Stimulated activated CD4-positive, alpha-beta T cell treated with anti-CD3 and anti-CD28 coated beads, Interleukin-12 subunit alpha, Interleukin-12 subunit beta, amount 100 ng/mL, for 48 hours (primary cell): ENCODE results near the gene LARP4.
"Not testable (repeated sequence)": the region's sequence is repeated elsewhere in the genome, so short reads cannot be mapped to it uniquely, and the experiment has no call there.

Experiments used
- DNase-seq, 3 donors: peaks; one replicate each; pipeline ENCODE4 v3.0.0-alpha.2; 2020; ENCODE audit warnings: low read depth in 2 of 3, low spot score in 1 of 3

The LARP4 gene

GRCh38 chr12:50400638-50401499 lies at the start of gene LARP4:
LARP4 (plus strand) TSS chr12:50400885; CDS start chr12:50401011, 126 bp downstream.
- peak; percentile 85 to 90 (median 90) for DNase-seq

GRCh38 chr12:50351120-50352043 lies 49.3 kb upstream of the LARP4 start:
- DNase-seq, result no peak

DNA sequence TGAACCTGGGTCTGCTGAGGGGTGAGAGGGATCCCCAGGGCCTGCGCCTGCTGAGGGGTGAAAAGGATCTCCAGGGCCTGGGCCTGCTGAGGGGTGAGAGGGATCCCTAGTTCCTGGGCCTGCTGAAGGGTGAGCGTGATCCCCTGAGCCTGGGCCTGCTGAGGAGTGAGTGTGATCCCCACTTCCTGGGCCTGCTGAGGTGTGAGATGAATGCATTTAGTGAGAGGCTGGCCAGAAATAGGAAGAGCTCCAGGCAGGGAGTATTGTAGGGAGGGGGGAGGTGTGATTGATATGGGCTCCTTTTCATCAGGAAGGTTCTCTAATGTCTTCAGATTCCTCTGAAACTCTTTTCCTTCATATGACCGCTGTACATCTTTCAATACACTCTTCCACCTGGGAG lies 47.3 kb upstream of the LARP4 start:
- no peak for DNase-seq

- DNase-seq, result no peak
These were observed 46.7 kb upstream of the LARP4 start for GRCh38 chr12:50353869-50354593.

DNA sequence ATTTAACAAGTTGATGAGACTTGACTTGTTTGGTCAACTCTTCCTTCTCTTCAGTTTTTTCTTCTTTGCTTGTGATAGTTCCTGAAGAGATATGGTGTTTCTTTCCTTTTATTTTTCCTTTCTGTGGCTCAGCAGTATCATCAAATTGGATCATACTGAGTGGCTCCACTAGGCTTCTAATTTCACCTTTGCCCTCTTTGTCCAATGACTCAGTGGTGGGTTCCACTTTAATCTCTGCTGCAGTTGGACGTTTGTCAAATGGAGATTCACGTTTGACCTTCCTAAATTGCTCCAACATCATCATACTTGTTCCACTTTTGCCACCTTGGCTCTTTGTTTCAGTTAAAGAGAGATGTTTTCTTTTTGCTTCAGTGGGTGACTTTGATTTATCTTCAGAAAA lies 45.8 kb upstream of the LARP4 start:
- DNase-seq, result no peak

DNA sequence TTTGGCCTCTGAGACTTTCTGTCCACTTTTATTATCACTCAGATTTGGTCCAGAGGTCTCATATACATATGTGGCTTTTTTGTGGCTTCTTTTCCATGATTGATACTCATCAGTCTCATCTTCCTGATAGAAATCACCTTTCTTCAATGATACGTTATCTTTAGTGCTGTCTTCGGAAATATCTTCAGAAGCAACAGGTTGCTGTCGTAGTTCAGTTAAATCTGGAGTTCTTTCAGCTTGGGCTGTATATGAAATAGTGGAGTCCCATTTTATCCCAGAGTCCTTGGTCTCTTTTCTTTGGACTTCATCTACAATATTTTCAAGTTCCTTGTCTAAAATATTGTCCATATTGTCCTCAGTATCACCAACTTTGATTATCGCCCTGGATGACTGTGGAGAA lies 45.3 kb upstream of the LARP4 start:
- no peak for DNase-seq

DNA sequence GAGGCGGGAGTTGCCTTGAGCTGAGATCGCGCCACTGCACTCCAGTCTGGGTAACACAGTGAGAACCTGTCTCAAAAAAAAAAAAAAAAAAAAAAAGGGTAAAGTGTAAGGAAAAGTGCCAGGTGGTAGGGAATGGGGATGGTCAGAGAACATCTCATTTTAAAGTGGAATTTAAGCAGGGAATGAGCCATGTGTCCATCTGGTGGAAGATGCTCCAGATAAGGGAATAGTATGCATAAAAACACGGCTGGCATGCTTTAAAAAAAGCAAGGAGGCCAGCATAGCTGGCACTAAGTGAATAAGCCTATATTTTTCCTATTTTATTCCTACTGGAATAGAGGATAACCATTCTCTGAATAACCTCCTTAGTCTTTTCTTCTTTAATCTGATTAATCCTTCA lies 38.0 kb upstream of the LARP4 start:
- DNase-seq, result no peak

- DNase-seq, result no peak
These were observed 37.5 kb upstream of the LARP4 start for GRCh38 chr12:50363141-50363540.

- no peak for DNase-seq
These were observed 34.8 kb upstream of the LARP4 start for GRCh38 chr12:50365709-50366406.

DNA sequence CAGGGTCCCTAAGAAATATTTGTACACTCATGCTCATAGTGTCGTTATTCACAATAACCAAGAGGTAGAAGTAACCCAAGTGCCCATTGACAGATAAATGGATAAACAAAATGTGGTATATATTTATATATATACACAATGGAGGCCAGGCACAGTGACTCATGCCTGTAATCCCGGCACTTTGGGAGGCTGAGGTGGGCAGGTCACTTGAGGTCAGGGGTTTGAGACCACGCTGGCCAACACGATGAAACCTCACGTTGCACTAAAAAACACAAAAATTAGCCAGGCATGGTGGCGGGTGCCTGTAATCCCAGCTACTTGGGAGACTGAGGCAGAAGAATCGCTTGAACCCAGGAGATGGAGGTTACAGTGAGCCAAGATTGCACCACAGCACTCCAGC lies 30.0 kb upstream of the LARP4 start:
- DNase-seq, result not testable (repeated sequence)

DNA sequence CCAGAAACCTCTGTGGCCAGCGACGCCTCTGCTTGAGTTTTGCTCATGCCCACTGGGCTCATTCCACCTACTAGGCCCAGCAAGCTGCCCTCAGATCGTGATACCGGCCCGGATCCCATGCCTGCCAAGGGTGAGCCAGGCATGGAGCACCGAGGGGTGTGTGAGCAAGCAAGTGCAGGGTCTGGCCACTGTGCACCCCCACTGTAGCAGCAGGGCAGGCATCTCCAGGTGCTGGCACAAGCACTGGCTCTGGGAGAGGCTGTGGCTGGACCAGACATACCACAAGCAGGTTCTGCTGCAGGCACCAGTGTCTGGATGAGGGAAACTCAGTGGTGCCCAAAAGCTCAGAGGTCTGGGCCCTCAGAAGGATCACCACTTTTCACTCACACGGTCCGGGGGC lies 24.9 kb upstream of the LARP4 start:
- no peak for DNase-seq

DNA sequence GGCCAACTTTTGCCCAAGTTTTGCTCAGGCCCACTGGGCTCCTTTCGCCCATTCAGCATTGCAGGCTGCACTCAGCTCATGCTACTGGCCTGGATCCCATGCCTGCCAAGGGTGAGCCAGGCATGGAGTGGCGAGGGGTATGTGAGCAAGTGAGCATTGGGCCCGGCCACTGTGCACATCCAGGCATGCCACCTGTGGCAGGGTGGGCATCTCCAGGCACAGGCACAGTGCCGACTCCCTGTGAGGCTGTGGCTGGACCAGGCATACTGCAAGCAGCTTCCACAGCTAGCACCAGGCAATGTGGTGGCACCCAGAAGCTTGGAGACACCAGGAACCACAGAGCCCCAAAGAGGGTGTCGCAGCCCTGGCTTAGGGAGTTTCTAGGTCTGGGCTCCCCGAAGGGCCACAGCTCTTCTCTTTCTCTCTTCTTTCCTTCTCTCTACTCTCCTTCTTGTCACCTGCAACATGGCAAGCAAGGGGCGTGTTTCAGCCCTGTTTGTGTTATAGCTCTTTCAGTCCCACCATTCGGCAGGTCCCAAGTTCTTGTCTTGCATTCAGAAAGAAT lies 19.8 kb upstream of the LARP4 start:
- no peak for DNase-seq

- DNase-seq, result no peak
These were observed 13.2 kb upstream of the LARP4 start for GRCh38 chr12:50387487-50387886.

GRCh38 chr12:50387972-50388478 lies 12.7 kb upstream of the LARP4 start:
- DNase-seq, result no peak

GRCh38 chr12:50388793-50389192 lies 11.9 kb upstream of the LARP4 start:
- DNase-seq, result not testable (repeated sequence)

DNA sequence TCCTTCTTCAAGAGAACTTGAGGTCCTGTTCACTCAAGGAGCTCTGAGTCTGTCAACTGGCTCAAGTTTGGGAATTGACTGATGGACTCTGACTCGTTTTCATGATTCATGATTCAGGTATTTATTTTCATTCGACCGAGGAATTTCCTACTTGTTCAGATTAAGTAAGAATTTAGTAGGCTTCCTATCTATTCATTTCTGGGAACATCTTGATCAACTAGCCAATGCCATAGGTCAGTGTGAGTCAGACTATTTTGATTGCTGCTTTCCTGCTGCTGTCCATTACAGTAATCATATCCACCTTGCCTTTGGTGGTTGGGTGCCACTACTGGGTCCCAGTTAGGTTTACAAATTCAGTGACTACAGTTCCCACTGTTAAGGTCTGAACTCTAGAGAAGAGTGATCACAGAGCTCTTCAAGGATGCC lies 10.4 kb upstream of the LARP4 start:
- DNase-seq, result no peak

DNA sequence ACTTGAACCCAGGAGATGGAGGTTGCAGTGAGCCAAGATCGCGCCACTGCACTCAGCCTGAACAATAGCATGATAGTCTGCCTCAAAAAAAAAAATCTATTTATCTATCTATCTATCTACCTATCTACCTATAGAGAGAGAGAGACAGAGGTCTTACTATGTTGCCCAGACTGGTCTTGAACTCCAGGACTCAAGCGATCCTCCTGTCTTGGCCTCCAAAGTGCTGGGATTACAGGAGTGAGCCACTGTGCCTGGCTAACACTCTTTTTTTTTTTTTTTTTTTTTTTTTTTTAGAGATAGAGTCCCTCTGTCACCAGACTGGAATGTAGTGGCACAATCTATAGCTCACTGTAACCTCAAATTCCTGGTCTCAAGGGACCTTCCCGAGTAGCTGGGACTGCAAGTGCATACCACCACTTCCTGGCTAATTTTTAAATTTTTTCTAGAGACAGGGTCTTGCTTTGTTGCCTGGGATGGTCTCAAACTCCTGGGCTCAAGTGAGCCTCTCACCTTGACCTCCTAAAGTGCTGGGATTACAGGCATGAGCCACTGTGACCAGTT lies 6.1 kb upstream of the LARP4 start:
- DNase-seq, result no peak

GRCh38 chr12:50397117-50397650 lies 3.5 kb upstream of the LARP4 start:
- no peak for DNase-seq

DNA sequence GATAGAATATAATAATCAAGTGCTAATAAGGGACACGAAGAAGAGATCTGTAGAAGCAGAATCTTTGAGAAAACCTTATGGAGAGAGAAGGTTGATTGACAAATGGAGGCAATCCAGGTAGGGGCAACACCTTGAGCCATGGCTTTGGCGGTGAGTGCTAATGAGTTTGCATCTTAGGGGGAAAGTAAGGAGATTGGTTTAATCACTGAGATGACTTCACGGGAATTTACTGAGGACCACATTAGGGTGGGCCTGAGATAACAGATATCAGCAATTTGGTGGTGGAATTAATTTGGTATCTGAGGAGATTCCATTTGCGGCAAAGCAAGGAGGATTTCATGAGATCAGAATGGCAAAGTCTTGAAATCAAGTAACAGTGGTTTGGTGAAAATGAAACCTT lies 1.8 kb upstream of the LARP4 start:
- no peak for DNase-seq
